ENCODE data around the gene WBP2.
"Not testable (repeated sequence)": the region's sequence is repeated elsewhere in the genome, so short reads cannot be mapped to it uniquely, and the experiment has no call there.

The WBP2 gene

GRCh38 chr17:75865404-75866188 is 10.5 kb upstream of the WBP2 start:
- not testable (repeated sequence) for DNase-seq

- not testable (repeated sequence) for DNase-seq
Observed at GRCh38 chr17:75864887-75865286, 9.8 kb upstream of the WBP2 start.

GRCh38 chr17:75864448-75864871 is 9.3 kb upstream of the WBP2 start:
- DNase-seq, result peak; percentile 60

- DNase-seq, result no peak
Observed at GRCh38 chr17:75861927-75862317, 6.8 kb upstream of the WBP2 start.

- not testable (repeated sequence) for DNase-seq
Observed at GRCh38 chr17:75859358-75859757, 4.2 kb upstream of the WBP2 start.

GRCh38 chr17:75856062-75856756 is 1.1 kb upstream of the WBP2 start:
- no peak for DNase-seq

GRCh38 chr17:75854881-75855309 is 240 bp downstream of the WBP2 start:
- DNase-seq, result no peak

GRCh38 chr17:75854101-75854748 is 910 bp downstream of the WBP2 start:
- no peak for DNase-seq

GRCh38 chr17:75853433-75853832 is 1.7 kb downstream of the WBP2 start:
- no peak for DNase-seq

GRCh38 chr17:75851693-75851991 is 3.5 kb downstream of the WBP2 start:
- not testable (repeated sequence) for DNase-seq

GRCh38 chr17:75850928-75851692 is 4.0 kb downstream of the WBP2 start:
- DNase-seq, result no peak

GRCh38 chr17:75849724-75850123 is 5.4 kb downstream of the WBP2 start:
- no peak for DNase-seq

- no peak for DNase-seq
Observed at GRCh38 chr17:75849279-75849646, 5.9 kb downstream of the WBP2 start.

- no peak for DNase-seq
Observed at GRCh38 chr17:75848523-75849278, 6.4 kb downstream of the WBP2 start.

- no peak for DNase-seq
Observed at GRCh38 chr17:75847614-75848522, 7.3 kb downstream of the WBP2 start.

- no peak for DNase-seq
Observed at GRCh38 chr17:75846692-75847613, 8.2 kb downstream of the WBP2 start.

- DNase-seq, result no peak
Observed at GRCh38 chr17:75845933-75846691, 9.0 kb downstream of the WBP2 start.

GRCh38 chr17:75845058-75845711 is 9.9 kb downstream of the WBP2 start:
- DNase-seq, result peak; percentile 35

All from fibroblast of skin of abdomen (primary cell).